GM12878 (cell line): ENCODE measurements around the gene DAAM1. TPM values are rescaled to one million over a fixed set of nuclear protein-coding genes. Genes with fewer than 3 reads are reported as not detected.

Experiments
- ATAC-seq: fragments of 200-7000 bp; cut with Tn5 transposase; 3 replicates; pipeline ENCODE4 v1.9.1; 2020; ENCODE audit warnings: mild to moderate bottlenecking, moderate library complexity
- BruUV-seq: library from RNA; stranded (reverse); fragments of 400-500 nt; replicated peaks from 2 replicates; lab custom pipeline; 2021; lab: Mats Ljungman, UMichigan
- CTCF ChIA-PET: fragments of 300-600 bp; sonication (Branson Sonifier 250); formaldehyde crosslinking; extraction: SDS; loops from one replicate; lab custom pipeline; 2021; ENCODE audit warnings: inconsistent platforms; lab: Yijun Ruan, JAX
- POLR2A ChIA-PET: fragments of 350-600 bp; formaldehyde crosslinking; extraction: SDS; loops from one replicate; lab custom pipeline; 2021; ENCODE audit warnings: inconsistent platforms; lab: Charles Lee
- RAD21 ChIA-PET: fragments of 300-600 bp; sonication (Branson Sonifier 250); formaldehyde crosslinking; loops from one replicate; lab custom pipeline; 2023; ENCODE audit warnings: antibody characterized with exemption; ENCODE audit not compliant: unreplicated experiment; lab: Charles Lee
- SMC1A ChIA-PET: fragments of 300-600 bp; sonication (Branson Sonifier 250); formaldehyde crosslinking; loops from one replicate; lab custom pipeline; 2023; ENCODE audit not compliant: unreplicated experiment, uncharacterized antibody; lab: Charles Lee
- DNase-seq: peaks from one replicate; pipeline ENCODE4 v3.0.0-alpha.2; 2011; ENCODE audit warnings: low read depth, low spot score
- FAIRE-seq: peaks from 3 replicates; lab custom pipeline; 2011; peaks lifted over from hg19 to GRCh38; lab: Jason Lieb, UNC
- H2AFZ ChIP-seq: 2 replicates; pipeline ENCODE4 v1.6.0; 2011; ENCODE audit warnings: low read depth, low read length, control low read depth; ENCODE audit not compliant: control insufficient read depth
- H3K27ac ChIP-seq: 2 replicates; pipeline ENCODE4 v1.5.1; 2011; ENCODE audit warnings: control low read depth; ENCODE audit not compliant: control insufficient read depth, insufficient read depth
- H3K27me3 ChIP-seq, 2 experiments: replicated peaks in 1 of 2; 2 replicates each; pipeline versions ENCODE4 v1.6.0 to v1.6.1; 2011; ENCODE audit warnings: low read length in 1 of 2; ENCODE audit not compliant: control insufficient read depth in 2 of 2, insufficient read depth in 2 of 2
- H3K36me3 ChIP-seq, 2 experiments: 2 replicates each; pipeline ENCODE4 v1.5.1; 2011; ENCODE audit warnings: low read length in 1 of 2; ENCODE audit not compliant: control insufficient read depth in 2 of 2, insufficient read depth in 2 of 2
- H3K4me1 ChIP-seq: 2 replicates; pipeline ENCODE4 v1.6.1; 2011; ENCODE audit warnings: mild to moderate bottlenecking, low read length, moderate library complexity, mixed read lengths; ENCODE audit not compliant: control insufficient read depth, insufficient read depth
- H3K4me2 ChIP-seq: 2 replicates; pipeline ENCODE4 v1.6.0; 2011; ENCODE audit warnings: control low read depth; ENCODE audit not compliant: control insufficient read depth, insufficient read depth
- H3K4me3 ChIP-seq: fragments of 200-600 bp; sonication (generic); 2 replicates; pipeline ENCODE4 v1.5.1; 2016
- H3K79me2 ChIP-seq: 2 replicates; pipeline ENCODE4 v1.6.0; 2011; ENCODE audit warnings: low read length; ENCODE audit not compliant: control insufficient read depth, insufficient read depth
- H3K9ac ChIP-seq: 2 replicates; pipeline ENCODE4 v1.8.0; 2011; ENCODE audit warnings: low read length, control low read depth, mixed read lengths; ENCODE audit not compliant: control insufficient read depth, insufficient read depth
- H3K9me3 ChIP-seq: replicated peaks from 3 replicates; pipeline ENCODE4 v1.5.1; 2011; ENCODE audit warnings: mild to moderate bottlenecking, low read length; ENCODE audit not compliant: control insufficient read depth, insufficient read depth
- H4K20me1 ChIP-seq: 2 replicates; pipeline ENCODE4 v1.6.0; 2011; ENCODE audit not compliant: control insufficient read depth, insufficient read depth
- CBX3 ChIP-seq: fragments of 200-600 bp; sonication (generic); IDR thresholded peaks from 2 replicates; pipeline ENCODE4 v1.6.1; 2016; ENCODE audit warnings: low read depth, borderline replicate concordance
- NFIC ChIP-seq: IDR thresholded peaks from 2 replicates; pipeline ENCODE4 v1.6.1; 2012; ENCODE audit warnings: low read depth, mild to moderate bottlenecking, inconsistent platforms, low read length, moderate library complexity
- PML ChIP-seq: IDR thresholded peaks from 2 replicates; pipeline ENCODE4 v1.6.1; 2012; ENCODE audit warnings: low read length, inconsistent platforms
- in situ Hi-C: fragments of 300-500 bp; cut with MboI; formaldehyde crosslinking; loops from 9 replicates; pipeline ENCODE4 v1.14.3; 2018; ENCODE audit warnings: mixed read lengths
- intact Hi-C: fragments of 100-400 bp; cut with micrococcal nuclease; formaldehyde crosslinking; loops from one replicate; pipeline ENCODE4 v1.14.2; 2022; ENCODE audit not compliant: unreplicated experiment
- polyA plus RNA-seq, 11 experiments: library from polyadenylated mRNA; depleted of rRNA in 4 of 11; unstranded in 6 of 11; stranded (reverse) in 5 of 11; fragments of >200 nt; fragmentation: Nextera tagmentation in 4 of 11; fragmentation: Illumina TruSeq in 1 of 11; extraction: Ambion mirVana in 4 of 11; extraction: Trizol in 1 of 11; gene quantifications; 1 replicate in 1 of 11; 2 replicates in 10 of 11; pipeline versions ENCODE4 v1.2.1 to v1.2.3, GENCODE V29; 2011 to 2016; ENCODE audit warnings: inconsistent platforms in 2 of 11, missing spikeins in 2 of 11, low read depth in 1 of 11
- total RNA-seq, 4 experiments: library from RNA; depleted of rRNA in 3 of 4; stranded (reverse); fragments of >200 nt in 3 of 4; fragmentation: Illumina TruSeq in 1 of 4; extraction: Trizol in 1 of 4; gene quantifications; 2 replicates each; pipeline versions ENCODE4 v1.2.1 to v1.2.3, GENCODE V29; 2013 to 2021
- TF ChIP-seq, protein P1 (sequence below), 3 experiments: IDR thresholded peaks in 2 of 3; conservative IDR thresholded peaks in 1 of 3; 2 replicates each; pipeline ENCODE4 v1.5.1; 2011; ENCODE audit warnings: low read depth in 3 of 3, low read length in 3 of 3, mild to moderate bottlenecking in 3 of 3, control low read depth in 2 of 3, moderate library complexity in 2 of 3, inconsistent platforms in 1 of 3, mixed read lengths in 1 of 3; ENCODE audit not compliant: control insufficient read depth in 2 of 3, insufficient read depth in 1 of 3; ENCODE audit errors: extremely low read depth in 1 of 3

DAAM1 gene
- total and polyA plus RNA-seq, 10 of the 15 experiments (the other 5 are each of a cell fraction or from before 2014, with no cell fraction given), result 13.8 to 32.4 (median 24.2) TPM

DNA sequence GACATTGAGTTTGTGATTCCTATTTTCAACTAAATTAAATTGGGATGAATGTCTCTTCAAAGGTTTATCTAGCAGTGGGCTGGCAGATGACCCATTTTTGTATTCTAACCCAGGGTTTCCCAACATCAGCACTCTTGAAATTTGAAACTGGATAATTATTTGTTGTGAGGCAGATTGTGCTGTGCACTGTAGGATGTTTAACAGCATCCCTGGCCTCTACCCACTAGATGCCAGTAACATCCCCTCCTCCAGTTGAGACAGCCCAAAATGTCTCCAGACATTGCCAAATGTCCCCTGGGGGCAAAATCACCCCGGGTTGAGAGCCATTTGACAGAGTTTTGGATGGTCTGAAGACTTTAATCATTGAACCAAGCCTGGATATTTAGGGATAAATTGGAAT, 11.1 kb downstream of the DAAM1 start (continued):
- TF ChIP-seq, protein P1, sequence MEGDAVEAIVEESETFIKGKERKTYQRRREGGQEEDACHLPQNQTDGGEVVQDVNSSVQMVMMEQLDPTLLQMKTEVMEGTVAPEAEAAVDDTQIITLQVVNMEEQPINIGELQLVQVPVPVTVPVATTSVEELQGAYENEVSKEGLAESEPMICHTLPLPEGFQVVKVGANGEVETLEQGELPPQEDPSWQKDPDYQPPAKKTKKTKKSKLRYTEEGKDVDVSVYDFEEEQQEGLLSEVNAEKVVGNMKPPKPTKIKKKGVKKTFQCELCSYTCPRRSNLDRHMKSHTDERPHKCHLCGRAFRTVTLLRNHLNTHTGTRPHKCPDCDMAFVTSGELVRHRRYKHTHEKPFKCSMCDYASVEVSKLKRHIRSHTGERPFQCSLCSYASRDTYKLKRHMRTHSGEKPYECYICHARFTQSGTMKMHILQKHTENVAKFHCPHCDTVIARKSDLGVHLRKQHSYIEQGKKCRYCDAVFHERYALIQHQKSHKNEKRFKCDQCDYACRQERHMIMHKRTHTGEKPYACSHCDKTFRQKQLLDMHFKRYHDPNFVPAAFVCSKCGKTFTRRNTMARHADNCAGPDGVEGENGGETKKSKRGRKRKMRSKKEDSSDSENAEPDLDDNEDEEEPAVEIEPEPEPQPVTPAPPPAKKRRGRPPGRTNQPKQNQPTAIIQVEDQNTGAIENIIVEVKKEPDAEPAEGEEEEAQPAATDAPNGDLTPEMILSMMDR (IDR thresholded peaks at IDR 0.05 in 2 of 3, conservative IDR thresholded peaks at IDR 0.05 in 1 of 3; ENCODE audit: control insufficient read depth in 2 of 3, extremely low read depth in 1 of 3, insufficient read depth in 1 of 3, low read depth in 3 of 3, low read length in 3 of 3), result no peak
- TF ChIP-seq PML (no peak), CBX3 (no peak)

DNA sequence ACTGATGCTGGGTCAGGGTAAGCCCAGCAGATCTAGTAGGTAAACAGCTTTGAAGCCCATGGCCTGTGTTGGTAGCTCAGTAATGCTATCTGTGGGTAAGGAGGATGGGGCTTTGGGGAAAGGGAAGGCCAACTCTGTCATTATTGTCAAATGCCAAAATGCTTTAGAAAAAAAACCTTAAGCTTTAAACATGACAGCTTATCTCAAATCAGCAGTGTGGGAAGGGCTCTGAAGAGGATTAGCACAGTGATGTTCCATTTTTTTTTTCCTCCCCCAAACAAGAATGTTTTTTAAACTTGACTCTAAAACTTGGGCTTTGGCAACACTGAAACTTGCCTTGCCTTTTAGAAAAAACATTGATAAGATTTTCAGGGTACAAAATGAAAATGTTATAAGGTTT, 11.7 kb downstream of the DAAM1 start:
- ChIA-PET RAD21 (interaction anchor here (1.4 kb wide), 1 partner anchor 10 kb away, joined by 3 read pairs; no protein-coding TSS in a partner anchor), SMC1A (interaction anchor here (1.5 to 4.9 kb wide), 2 partner anchors 9 to 75 kb away, joined by 4 to 78 read pairs; partner anchors contain the start of gene DAAM1), CTCF (no interaction called here), POLR2A (no interaction called here)
- Histone ChIP-seq H3K4me2 (no peak overlapping the region), H2AFZ (no peak overlapping the region), H3K79me2 (peaks cover 12% of the 10 kb centered on the region), H3K4me3 (no peak overlapping the region), H3K9ac (no peak overlapping the region), H3K36me3 (no peaks in the 10 kb centered on the region), H3K4me1 (no peaks in the 10 kb centered on the region), H3K27ac (no peak overlapping the region), H4K20me1 (no peaks in the 10 kb centered on the region), H3K27me3 (no peaks in the 10 kb centered on the region), H3K9me3 (no peaks in the 10 kb centered on the region; the same call in 2 of the 3 replicates)
- in situ Hi-C loops (no loop called here), intact Hi-C loops (no loop called here)
- TF ChIP-seq NFIC, result no peak
- BruUV-seq, result no TSS peak
- peak; percentile 32; the same call in 2 of the 3 replicates for ATAC-seq
- DNase-seq, result no peak
- no peak for FAIRE-seq
